ENCODE results near the gene FYB1.
"Not testable (repeated sequence)": the region's sequence is repeated elsewhere in the genome, so short reads cannot be mapped to it uniquely, and the experiment has no call there.

Gene FYB1

DNA sequence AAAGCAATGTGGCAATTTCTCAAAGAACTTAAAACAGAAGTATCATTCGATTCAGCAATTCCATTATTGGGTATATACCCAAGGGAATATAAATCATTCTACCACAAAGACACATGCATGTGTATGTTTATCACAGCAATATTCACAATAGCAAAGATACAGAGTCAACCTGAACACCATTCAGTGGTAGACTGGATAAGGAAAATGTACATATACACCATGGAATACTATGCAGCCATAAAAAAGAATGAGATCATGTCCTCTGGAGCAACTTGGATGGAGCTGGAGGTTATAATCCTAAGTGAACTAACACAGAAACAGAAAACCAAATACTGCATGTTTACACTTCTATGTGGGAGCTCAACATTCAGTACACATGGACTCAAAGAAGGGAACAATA is 21.4 kb upstream of the FYB1 start:
- no peak for DNase-seq (ENCODE audit: low read depth in 1 of 2, low spot score in 1 of 2)
- in situ Hi-C loops (cut with HindIII; ENCODE audit: low pct_unique_long_range_greater_than_20kb, low sequenced_read_pairs) = no loop called here
- TF ChIP-seq JUND (IDR thresholded peaks at IDR 0.05; ENCODE audit: low read depth) = no peak

DNA sequence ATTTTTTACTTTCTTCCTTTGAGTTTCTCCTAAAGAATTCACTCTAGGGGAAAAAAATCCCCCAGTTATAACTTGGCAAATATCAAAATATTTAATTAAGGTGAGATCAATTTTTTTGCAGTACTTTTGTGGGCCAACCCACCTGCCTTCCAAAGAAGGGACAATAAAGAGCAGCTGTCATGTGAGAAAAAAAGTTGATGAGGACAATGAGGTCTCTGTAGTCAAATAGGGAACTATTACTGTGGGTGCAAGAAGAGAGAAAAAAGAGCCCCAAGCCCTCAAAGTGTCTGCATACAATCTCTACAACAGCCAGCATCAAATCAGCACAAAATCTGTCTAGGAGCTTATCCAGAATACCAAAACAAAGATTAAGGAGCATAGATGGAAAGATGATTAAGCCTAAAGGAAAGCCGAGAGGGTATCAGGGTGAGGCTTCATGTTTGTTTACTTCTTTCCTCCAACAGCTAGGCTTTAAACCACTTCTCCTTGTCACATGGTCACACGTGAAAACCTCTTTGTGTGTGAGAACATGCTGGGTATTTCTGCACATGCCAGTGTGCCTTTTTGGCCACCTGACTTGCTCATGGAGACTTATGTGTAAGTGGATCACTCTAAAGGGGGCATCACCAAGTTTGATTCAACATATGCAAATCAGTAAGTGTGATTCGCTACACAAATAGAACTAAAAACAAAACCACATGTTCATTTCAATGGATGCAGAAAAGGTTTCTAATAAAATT is 19.2 kb upstream of the FYB1 start:
- no peak for TF ChIP-seq JUND (IDR thresholded peaks at IDR 0.05; ENCODE audit: low read depth)
- in situ Hi-C loops (cut with HindIII; ENCODE audit: low pct_unique_long_range_greater_than_20kb, low sequenced_read_pairs) = no loop called here
- DNase-seq (ENCODE audit: low read depth in 1 of 2, low spot score in 1 of 2) = no peak

DNA sequence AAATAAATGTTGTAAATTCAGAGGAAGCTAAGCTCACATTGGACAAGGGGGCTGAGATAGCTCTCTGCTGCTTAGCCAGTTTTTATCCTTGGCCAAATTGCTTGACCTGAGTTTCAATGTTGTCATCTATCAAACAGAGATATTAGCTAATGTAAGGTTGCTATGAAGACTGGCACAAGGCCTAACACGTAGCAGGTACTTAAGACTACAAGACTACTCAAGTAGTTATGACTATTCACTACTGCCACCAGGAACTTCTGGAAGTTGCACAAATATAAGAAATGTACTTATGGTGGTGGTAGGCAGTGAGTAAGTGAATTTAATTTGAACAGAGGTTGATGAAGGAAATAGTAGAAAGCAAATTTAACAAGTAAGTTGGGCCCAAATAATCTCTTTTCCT is 17.4 kb upstream of the FYB1 start:
- no peak for TF ChIP-seq JUND (IDR thresholded peaks at IDR 0.05; ENCODE audit: low read depth)
- in situ Hi-C loops (cut with HindIII; ENCODE audit: low pct_unique_long_range_greater_than_20kb, low sequenced_read_pairs) = no loop called here
- no peak for DNase-seq (ENCODE audit: low read depth in 1 of 2, low spot score in 1 of 2)

DNA sequence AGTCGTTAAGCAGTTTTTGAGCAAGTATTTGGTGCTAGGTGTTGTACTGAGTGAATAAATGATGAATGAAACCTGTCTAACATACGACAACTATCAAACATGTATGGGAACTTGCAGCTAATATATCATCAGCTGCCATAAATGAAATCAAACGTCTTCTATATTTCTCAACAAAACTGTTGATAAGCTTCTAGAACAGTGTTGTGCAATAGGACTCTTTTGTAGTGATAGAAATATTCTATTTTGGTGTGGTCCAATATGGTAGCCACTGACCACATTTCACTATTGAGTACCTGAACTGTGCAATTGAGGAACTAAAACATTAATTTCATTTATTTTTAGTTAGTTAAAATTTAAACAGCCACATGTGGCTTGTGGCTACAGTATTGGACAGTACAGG is 16.3 kb upstream of the FYB1 start:
- TF ChIP-seq JUND (IDR thresholded peaks at IDR 0.05; ENCODE audit: low read depth) = no peak
- DNase-seq (ENCODE audit: low read depth in 1 of 2, low spot score in 1 of 2) = no peak
- in situ Hi-C loops (cut with HindIII; ENCODE audit: low pct_unique_long_range_greater_than_20kb, low sequenced_read_pairs) = no loop called here

DNA sequence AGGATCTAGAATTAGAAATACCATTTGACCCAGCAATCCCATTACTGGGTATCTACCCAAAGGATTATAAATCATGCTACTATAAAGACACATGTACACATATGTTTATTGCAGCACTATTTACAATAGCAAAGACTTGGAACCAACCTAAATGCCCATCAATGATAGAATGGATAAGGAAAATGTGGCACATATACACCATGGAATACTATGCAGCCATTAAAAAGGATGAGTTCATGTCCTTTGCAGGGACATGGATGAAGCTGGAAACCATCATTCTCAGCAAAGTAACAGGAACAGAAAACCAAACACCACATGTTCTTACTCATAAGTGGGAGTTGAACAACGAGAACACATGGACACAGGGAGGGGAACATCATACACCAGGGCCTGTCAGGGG is 15.1 kb upstream of the FYB1 start:
- in situ Hi-C loops (cut with HindIII; ENCODE audit: low pct_unique_long_range_greater_than_20kb, low sequenced_read_pairs) = not testable (repeated sequence)

DNA sequence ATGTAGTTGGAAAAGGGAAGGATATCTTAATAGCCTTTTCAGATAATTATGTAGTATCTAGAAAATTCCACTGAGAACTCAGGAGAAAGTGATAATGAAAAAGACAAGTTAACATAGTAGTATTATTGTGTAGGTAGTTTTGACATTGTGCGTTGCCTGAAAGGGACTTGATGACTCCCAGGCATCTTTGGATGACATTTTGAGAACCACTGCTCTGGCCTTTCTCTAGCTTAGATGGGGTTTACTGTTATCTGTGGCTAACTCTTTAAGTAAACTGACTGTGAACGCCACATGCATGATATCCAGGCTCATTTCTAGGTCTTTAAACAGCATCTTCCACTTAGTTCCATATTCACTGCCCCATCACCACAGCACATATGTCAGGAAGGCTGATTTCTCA is 14.4 kb upstream of the FYB1 start:
- no peak for TF ChIP-seq JUND (IDR thresholded peaks at IDR 0.05; ENCODE audit: low read depth)
- in situ Hi-C loops (cut with HindIII; ENCODE audit: low pct_unique_long_range_greater_than_20kb, low sequenced_read_pairs) = no loop called here
- no peak for DNase-seq (ENCODE audit: low read depth in 1 of 2, low spot score in 1 of 2)

More for the DNA sequence above, 15.1 kb upstream of the FYB1 start:
- DNase-seq (ENCODE audit: low read depth in 1 of 2, low spot score in 1 of 2) = not testable (repeated sequence)

DNA sequence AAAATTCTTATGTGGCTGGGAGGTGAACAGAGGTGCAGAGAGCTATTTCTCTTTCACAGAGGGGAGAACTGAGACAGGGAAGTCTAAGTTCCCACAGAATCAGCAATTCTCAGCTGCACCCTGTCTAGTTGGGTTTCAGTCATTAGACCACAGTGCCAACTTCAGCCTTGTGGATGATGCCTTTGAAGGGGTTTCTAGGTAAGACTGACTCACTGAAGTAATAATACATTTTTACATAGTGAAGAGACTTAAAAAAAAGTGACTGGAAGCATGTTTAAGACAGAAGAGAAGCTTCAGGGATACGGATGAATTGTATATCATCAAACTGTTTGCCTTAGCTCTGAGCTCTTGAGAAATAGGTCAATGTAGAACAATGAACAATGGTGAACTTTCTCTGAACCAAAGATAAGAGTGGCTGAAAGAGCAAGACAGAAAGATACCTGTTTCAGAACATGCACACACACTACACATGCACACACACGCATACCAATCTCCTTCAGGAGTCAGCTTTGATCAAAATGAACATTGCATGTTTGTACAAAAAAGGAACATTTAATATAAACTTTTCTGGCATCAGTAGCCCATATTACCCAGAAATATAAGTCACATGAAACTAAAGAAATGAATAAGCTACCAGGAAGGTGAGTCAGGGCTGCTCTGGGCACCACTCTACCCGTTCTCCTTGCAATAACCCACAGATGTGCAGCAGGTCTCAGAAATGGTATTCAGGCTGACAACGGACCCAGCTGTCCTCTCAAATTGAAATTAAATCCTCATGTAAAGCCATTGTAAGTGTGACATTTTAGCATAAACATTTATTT is 12.6 kb upstream of the FYB1 start:
- in situ Hi-C loops (cut with HindIII; ENCODE audit: low pct_unique_long_range_greater_than_20kb, low sequenced_read_pairs) = no loop called here
- TF ChIP-seq JUND (IDR thresholded peaks at IDR 0.05; ENCODE audit: low read depth) = no peak
- DNase-seq (ENCODE audit: low read depth in 1 of 2, low spot score in 1 of 2) = no peak

DNA sequence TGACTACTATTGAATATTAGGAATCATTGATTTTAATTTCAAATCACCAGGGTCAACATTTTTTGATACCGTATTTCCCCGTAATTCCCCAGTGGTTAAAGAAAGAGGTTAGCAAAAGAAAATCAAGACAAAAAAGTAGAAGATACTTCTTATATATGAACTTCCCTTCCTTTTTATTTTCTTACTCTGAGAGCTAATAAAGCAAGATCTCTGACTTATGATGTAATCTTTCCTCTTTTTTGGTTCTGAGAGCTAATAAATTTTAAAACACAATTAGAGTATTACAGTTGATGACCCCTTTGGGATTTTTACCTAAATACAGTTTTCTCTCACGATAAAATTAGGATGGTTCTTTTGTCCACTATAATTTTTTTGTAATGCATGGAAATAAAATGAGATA is 9.2 kb upstream of the FYB1 start:
- in situ Hi-C loops (cut with HindIII; ENCODE audit: low pct_unique_long_range_greater_than_20kb, low sequenced_read_pairs) = no loop called here
- TF ChIP-seq JUND (IDR thresholded peaks at IDR 0.05; ENCODE audit: low read depth) = no peak
- DNase-seq (ENCODE audit: low read depth in 1 of 2, low spot score in 1 of 2) = no peak

DNA sequence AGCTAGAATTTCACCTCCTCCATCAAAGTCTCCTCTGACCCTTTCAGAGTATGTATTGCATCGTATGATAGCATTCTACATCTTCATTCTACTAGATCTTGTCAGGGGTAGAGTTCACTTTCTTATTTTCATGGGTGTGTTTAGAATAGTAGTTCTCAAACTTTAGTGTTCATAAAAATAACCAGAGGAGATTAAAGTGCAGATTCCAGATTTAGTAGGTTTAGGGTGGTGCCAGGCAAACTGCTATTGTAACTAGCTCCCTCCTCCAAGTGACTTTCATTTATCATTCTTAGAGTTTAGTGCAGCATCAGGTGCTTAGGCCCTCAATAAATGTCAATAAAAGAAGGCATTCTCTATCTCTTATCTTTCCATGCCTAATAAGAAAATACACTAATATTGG is 7.2 kb upstream of the FYB1 start:
- in situ Hi-C loops (cut with HindIII; ENCODE audit: low pct_unique_long_range_greater_than_20kb, low sequenced_read_pairs) = no loop called here
- no peak for TF ChIP-seq JUND (IDR thresholded peaks at IDR 0.05; ENCODE audit: low read depth)
- no peak for DNase-seq (ENCODE audit: low read depth in 1 of 2, low spot score in 1 of 2)

DNA sequence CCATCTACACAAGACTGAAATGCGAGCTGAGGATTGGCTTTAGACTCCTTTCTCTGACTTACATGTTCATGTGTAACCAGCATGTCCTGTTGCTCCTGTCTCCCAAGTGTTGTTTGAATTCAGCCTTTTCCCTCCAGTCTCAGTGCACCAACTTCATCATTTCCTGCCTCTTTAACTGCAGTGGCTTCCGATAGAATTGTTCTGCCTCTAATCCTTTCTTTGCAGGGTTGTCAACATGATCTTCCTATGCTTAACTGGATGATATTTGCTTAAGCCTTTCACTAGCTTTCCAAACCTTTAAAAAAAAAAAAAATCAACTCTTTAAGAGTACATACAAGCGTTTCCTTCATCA is 6.7 kb upstream of the FYB1 start:
- in situ Hi-C loops (cut with HindIII; ENCODE audit: low pct_unique_long_range_greater_than_20kb, low sequenced_read_pairs) = no loop called here
- TF ChIP-seq JUND (IDR thresholded peaks at IDR 0.05; ENCODE audit: low read depth) = no peak

DNA sequence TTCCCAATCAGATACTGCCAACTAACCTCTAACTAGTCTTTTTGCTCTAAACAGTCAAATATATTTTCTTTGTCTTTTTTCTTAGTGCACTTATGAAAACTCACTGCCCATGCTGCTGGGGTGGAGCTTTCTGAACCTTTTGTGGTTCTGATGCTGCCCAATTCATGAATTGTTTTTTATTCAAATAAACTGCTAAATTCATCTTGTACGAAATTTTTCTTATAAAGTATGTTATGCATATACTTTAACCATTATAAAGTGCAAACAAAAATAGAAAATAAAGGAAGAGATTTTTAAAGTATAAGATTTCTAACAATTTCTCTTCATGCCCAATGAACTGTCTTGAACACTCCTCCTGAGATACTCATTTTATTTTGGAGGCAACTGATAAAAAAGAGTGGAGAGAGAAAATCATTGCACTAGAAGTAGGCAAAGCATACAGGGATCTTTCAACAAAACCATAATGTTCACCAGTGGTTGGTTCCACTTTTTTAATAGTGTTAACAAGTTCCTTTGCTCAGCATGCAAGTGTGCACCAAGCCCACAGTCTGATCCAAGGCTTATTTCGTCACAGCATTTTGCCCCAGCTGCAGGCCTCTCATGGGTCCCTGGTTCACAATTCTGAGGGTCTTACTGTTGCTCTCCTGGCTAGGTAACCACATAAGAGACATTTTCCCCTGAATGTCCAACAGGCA is 6.2 kb upstream of the FYB1 start:
- TF ChIP-seq JUND (IDR thresholded peaks at IDR 0.05; ENCODE audit: low read depth) = no peak
- in situ Hi-C loops (cut with HindIII; ENCODE audit: low pct_unique_long_range_greater_than_20kb, low sequenced_read_pairs) = no loop called here

More for the DNA sequence above, 6.7 kb upstream of the FYB1 start:
- DNase-seq (ENCODE audit: low read depth in 1 of 2, low spot score in 1 of 2) = peak in 1 of 2 experiments; percentile 19

DNA sequence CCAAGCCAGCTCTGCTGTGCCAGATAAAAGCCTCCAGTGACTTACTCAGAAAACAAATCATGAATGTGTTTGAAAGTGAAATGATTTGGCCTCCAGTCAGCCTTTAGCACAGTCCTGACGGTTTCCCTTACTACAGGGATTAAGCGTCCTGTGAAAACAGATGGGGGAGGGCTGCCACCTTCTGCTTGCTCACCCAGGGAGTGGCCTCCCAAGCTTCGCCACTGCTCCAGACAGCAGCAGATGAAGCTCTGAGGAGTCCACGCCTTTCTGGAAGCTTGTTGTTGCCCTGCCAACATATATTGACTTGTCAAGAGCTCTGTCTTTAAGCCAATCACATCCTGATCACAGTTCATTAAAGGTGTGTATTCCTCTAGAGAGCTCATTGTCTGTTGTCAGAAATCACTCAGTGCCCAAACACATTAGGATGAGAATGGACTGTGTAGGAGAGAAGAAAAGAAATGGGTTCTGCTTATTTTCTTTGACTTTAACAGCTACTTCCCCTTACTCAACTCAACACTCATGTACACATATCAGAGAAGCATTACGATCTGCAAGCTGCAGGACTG is 4.9 kb upstream of the FYB1 start:
- TF ChIP-seq JUND (IDR thresholded peaks at IDR 0.05; ENCODE audit: low read depth) = no peak
- in situ Hi-C loops (cut with HindIII; ENCODE audit: low pct_unique_long_range_greater_than_20kb, low sequenced_read_pairs) = no loop called here

More for the DNA sequence above, 6.2 kb upstream of the FYB1 start:
- no peak for DNase-seq (ENCODE audit: low read depth in 1 of 2, low spot score in 1 of 2)

More for the DNA sequence above, 4.9 kb upstream of the FYB1 start:
- DNase-seq (ENCODE audit: low read depth in 1 of 2, low spot score in 1 of 2) = no peak

All from T47D (cell line).